Stimulated activated CD4-positive, alpha-beta T cell treated with anti-CD3 and anti-CD28 coated beads, Interleukin-1b, Interleukin-23, amount 100 ng/mL, for 4 hours (primary cell): ENCODE data around the gene NPLOC4.
A peak's percentile ranks its signal among the peaks of the same experiment; 100 is the strongest.
"Not testable (repeated sequence)": the region's sequence is repeated elsewhere in the genome, so short reads cannot be mapped to it uniquely, and the experiment has no call there.

Source experiments
- DNase-seq, 2 donors: peaks; one replicate each; pipeline ENCODE4 v3.0.0-alpha.2; 2020; ENCODE audit warnings: low read depth in 2 of 2

NPLOC4 gene

DNA sequence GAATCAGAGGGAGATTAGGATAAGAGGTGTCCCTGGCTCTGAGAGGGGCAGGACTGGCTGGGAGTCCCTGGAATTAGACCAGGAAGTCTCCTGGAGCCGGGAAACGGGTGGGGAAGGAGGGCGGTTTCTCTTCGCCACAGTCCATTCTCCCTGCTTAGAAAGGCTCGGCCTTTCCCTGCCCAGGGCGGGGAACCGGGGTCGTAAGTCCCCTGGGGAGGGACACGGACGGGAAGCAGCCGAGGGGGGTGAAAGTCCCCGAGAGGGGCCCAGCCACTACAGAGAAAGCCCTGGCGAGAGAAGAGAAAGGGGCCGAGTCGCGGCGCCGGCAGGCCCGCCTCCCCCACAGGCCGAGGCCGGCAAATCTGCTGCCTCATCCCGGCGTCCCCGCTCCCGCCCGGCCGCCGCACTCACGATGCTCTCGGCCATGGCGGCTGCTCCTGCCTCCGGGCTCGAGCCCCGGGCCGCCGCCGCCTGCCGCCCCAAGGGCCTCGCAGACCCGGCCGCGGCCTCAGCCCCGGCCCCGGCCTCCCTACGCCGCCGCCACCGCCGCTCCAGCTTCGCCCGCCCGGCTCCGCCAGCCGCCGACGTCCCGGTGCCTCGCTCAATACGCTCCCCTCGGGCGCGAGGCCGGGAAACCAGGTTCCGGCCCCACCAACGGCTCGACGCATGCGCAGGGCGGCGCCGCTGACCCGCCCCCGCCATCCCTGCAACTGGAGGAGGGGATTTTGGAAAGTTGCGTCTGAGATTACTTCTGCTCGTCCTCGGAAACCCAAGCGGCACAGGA is at the start of gene NPLOC4, which contains the start of gene TSPAN10:
Gene NPLOC4, minus strand, starts transcription at position 608 of the 784 bp plus-strand sequence. Its CDS starts 182 bp downstream, at position 426.
Gene TSPAN10, plus strand, starts transcription at position 692 of the 784 bp plus-strand sequence. CDS start 5,217 bp downstream, outside the sequence.
- peak; percentile 86 to 87 for DNase-seq

DNA sequence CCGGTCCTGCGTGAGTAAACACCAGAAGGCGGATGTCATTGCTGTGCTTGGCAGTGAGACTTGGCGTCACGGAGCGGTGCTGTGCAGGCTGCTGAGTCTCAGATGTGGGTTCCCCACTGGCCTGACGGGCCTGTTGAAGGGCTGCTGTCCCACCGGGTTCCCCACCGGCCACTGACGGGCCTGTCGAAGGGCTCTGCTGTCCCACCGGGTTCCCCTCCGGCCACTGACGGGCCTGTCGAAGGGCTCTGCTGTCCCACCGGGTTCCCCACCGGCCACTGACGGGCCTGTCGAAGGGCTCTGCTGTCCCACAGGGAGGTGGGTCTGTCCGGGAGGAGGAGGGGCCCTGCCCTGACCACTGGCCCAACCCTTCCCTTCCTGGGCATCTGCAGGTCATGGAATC is 49.7 kb upstream of the NPLOC4 start:
- no peak for DNase-seq

DNA sequence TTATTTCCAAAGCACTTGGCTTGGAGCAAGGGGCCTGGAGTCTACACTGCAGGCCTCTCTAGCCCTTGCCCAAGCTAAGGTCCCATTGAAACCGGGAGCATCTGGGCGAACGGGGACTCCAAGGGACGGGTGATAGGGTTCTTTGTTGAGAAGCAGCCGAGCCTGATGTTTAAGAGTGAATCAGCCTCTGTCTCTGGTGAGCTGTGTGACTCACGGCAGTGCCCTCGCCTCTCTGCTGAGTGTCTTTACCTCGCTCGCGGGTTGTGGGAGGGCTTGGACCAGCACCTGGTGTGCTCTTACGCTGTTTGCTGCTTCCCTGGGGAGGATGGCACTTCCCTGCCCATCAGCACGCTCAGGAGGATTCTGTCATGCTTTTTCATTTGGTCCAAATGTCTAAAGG is 48.2 kb upstream of the NPLOC4 start:
- peak; percentile 37 to 39 for DNase-seq

DNA sequence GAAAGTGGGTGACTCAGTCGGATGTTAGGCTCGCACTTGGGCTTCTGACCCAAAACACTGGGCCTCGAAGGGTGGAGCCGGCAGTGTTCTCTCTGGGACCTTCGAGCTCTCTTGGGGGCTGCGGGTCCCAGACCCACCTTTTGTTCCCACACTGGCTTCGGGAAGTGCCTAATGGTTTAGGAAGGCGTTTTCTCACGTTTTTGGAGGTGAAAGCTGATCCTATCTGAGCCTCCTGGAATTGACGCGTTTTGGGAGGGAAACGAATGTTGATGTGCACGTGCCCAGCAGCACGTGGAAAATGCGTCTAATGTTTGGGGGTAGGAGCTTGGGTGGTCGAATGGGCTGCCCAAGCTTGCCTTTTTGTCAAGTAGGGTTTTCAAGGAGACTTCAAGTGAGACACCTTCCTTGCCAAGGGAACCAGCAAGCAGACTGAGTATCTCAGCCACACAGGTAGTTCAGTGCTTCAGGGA is 47.6 kb upstream of the NPLOC4 start:
- DNase-seq: no peak

DNA sequence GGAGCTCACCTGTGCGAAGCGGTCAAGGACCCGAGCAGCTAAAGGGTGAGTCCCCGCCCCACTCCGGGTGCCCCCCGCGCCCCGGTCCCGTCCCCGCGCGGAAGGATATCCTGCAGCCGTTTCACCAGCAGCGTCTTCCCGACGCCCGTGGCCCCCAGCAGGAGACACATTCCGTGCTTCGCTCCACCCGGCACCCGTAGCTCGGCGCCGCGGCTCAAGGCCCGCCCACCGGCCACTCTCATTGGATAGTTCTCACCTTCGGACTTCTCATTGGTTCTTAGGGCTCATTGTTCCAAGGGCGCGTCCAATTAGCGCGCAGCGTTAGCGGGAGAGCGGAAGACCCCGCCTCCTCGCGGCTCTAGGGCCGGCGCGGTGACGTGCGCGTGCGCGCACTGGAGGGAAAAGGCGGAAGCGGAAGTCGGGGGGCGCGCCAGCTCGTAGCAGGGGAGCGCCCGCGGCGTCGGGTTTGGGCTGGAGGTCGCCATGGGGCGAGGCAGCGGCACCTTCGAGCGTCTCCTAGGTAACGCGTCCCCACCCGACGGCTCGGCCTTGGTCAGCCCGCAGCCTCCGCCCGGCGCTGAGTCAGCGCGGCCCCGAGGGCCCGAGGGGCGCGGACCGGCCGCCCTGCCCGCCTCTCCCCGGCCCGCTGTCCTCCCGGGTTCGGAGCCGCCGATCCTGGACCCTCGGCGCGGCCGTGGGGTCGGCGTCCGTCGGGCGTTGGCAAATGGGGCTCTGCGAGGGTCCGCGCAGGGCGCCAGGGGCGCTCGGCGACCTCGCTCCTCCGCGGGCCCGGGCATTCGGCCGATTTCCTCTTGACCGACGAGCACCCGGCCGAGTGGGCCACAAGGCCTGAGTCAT is 46.9 kb upstream of the NPLOC4 start, which contains the start of the genes ARL16 and HGS:
Gene ARL16, minus strand, starts transcription at position 214 of the 858 bp plus-strand sequence. Its CDS starts 44 bp downstream, at position 170.
Gene HGS, plus strand, starts transcription at position 428 of the 858 bp plus-strand sequence. Its CDS starts 56 bp downstream, at position 484.
- DNase-seq: peak; percentile 94

DNA sequence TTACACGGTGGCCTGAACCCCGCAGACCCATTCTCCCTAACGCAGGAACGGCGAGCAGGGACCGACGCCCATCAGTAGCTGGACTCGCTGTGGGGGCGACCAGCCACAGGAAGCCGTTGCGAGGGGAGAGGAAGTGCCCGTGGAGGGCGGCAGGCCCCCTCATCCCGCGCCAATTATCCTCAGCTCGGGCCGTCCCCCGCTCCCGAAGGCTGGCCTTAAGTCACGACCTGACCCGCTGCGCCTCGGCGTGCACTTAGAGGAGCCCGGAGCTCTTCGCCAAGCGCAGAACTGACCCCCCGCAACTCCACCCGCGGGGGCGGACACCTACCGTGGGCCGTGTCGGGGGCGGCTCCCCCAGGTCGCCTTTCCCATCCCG is 46.3 kb upstream of the NPLOC4 start:
- no peak for DNase-seq

DNA sequence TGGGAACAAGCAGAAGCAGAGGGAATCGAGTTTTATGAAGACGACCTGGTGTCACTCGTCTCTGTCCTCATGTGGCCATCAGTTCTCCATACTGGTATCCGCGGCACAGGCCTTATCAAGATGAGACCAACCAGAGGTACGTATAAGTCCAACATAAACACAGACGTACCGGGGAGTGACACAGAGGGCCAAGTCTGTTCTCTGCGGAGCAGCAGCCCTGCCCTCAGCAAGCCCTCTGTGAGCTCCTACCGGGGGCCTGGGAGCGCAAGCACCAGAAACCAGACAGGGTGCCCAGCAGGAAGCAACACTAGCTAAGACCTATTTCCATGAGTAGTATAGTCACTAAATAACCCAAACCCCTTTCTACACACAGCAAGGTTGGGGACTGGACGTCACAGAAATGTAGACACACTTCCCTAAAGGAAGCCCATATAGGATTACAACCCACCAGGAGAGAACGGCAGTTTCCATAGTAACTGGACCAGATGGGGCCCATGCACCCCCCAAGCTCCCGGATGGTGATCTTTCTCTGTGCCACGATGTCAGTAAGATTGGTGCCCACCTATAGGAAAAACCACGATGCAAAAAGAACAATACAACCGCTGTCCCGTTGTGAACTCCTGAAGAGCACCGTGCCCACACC is 45.8 kb upstream of the NPLOC4 start:
- DNase-seq: no peak

DNA sequence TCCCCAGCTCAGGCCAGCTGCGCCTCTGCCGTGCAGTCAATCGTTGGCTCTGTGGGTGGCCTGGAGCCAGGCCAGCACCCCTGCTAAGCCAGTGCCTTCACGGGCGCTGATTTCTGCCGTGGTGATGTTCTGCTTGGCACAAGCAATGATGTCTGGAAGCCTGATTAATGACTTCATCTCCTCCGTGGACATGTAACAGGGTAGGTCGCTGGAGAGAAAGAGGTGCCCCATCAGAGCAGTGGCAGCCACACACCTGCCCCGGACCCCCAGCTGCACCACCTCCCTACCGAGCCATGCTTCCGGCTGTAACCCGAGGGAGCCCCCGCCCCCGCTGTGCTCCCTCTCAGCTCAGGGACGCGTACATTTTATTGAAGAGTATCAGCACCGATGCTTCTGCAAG is 44.8 kb upstream of the NPLOC4 start:
- DNase-seq: no peak

DNA sequence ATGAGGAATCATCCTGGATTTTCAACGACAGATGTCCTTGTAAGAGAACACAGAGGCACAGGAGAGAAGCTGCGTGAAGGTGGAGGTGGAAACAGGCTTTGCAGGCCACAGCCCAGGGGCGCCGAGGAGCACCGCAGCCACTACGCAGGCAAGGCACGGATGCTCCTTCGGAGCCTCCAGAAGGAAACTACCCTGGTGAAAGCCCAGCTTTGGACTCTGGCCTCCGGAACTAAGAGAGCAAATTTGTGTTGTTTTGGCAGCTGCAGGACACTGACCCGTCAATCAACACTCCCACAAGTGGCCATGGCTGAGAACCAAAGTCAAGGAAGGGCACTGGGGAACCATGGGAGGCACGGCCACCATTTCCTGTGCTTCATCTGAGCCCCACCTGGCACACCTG is 43.2 kb upstream of the NPLOC4 start:
- no peak for DNase-seq

DNA sequence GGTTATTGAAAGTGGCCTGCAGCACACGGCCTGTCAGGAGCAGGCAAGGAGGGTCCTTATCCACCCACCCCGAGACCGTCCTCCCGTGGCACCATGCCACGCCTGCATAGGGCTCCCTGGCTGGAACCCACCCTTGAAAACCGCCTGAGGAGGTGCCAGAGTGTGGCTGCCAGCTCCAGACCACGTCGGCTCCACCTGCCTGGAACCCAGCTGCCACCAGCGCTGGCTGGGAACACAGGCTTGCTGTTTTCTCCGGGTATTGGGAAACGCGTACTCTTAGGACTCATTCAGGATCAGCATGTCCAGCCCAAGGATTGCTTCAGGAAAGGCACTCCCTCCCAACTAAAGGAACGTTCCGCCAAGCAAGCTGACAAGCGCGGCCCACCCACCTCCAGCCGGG is 40.0 kb upstream of the NPLOC4 start:
- no peak for DNase-seq

DNA sequence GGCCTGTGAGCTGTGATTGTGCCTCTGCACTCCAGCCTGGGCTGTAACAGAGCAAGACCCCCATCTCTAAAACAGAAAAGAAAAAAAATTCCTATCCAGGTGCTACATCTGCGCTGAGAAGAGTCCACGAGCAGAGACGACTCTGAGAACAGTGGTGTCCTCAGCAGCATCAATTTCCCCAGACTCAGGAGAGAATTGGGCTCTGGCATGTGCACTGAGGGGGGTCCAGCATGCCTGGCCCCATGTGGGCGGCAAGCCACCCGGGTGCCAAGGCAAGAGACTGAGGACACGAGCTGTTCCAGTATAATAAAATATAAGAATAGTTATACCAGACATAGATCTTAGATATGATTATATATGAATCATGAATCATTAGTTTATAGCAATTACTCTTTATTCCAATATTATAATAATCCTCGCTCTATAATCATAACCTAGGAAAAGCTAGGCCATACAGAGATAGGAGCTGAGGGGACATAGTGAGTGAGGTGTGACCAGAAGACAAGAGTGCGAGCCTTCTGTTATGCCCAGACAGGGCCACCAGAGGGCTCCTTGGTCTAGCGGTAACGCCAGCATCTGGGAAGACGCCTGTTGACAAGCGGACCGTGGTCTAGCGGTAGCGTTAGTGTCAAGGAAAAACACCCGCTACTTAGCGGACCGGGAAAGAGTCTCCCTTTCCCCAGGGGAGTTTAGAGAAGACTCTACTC is 38.8 kb upstream of the NPLOC4 start:
- not testable (repeated sequence) for DNase-seq

DNA sequence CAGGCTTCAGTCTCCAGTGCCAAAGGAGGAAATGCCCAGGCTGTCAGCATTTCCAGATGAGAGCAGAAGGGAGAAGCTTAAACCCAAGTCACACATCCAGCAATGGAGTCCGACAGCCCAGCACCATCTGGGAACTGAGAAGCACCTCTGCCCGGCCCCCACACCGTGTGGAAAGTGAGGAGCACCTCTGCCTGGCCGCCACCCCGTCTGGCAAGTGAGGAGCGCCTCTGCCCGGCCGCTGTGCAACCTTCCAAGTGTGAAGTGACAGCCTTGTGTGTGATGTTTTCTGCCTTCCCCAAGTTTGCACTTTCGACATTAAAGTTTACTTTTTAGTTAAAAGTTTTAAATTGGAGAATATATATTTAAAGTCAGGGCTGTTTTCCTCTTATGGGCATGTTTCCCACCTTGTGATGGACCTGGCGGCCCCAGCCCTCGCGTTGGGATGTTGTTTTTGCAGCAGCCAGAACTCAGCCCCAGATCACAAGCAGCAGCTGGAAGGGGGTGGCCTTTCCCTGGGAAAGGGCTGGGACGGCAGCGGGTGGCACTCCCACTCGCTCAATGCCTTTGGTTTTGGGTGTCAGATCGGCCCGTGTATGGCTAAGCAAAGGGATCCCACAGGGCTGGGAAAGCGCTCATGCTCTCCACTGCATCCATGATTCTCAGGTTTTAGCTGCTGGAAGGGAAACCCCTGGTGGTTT is 36.8 kb upstream of the NPLOC4 start:
- DNase-seq: no peak

DNA sequence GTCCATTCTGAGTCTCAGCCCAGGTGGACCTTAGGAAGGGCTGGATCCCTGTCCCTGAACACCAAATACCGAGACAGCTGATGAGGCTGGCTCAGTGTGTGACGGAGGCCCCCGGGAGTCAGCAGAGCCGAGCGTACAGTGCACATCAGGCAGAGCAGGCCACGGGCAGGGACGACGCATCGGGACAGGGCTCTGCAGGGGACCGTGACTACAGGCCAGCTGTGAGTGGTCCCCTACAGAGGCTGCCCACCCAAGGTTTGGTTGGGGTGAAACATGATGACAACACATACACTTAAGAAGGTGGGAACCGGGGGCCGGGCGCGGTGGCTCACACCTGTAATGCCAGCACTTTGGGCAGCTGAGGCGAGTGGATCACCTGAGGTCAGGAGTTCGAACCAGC is 36.0 kb upstream of the NPLOC4 start:
- DNase-seq: no peak

DNA sequence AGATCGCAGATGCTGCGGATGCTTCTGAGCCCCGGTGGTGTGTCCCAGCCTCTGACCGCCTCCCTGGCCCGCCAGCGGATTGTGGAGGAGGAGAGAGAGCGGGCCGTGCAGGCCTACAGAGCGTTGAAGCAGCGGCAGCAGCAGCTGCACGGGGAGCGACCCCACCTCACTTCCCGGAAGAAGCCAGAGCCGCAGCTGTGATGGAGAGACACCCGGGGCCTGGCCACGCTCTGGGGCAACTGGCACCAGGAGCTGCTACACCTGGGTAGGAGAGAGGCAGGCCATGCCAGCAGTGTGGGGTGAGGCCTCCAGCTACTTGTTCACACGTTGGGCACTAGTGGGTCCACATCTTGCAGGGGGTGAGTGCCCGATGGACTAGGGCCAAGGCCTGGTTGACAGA is 35.6 kb upstream of the NPLOC4 start:
- no peak for DNase-seq

DNA sequence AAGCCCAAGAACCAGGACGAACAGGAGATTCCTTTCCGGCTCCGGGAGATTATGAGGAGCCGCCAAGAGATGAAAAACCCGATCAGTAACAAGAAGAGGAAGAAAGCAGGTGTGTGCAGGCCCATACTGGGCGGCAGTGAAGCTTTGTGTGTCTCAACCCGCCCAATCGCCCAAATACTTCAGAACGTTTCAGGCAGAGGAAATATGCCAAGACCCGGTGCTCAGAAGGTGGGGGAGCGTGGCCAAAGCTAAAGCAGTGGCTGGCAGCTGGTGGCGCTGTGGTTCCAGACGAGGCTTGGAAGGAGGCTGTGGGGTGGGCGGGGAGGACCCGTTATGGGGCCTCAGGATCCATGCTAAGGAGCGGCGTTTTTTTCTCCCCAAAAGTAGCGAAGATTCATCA is 30.8 kb upstream of the NPLOC4 start:
- no peak for DNase-seq

DNA sequence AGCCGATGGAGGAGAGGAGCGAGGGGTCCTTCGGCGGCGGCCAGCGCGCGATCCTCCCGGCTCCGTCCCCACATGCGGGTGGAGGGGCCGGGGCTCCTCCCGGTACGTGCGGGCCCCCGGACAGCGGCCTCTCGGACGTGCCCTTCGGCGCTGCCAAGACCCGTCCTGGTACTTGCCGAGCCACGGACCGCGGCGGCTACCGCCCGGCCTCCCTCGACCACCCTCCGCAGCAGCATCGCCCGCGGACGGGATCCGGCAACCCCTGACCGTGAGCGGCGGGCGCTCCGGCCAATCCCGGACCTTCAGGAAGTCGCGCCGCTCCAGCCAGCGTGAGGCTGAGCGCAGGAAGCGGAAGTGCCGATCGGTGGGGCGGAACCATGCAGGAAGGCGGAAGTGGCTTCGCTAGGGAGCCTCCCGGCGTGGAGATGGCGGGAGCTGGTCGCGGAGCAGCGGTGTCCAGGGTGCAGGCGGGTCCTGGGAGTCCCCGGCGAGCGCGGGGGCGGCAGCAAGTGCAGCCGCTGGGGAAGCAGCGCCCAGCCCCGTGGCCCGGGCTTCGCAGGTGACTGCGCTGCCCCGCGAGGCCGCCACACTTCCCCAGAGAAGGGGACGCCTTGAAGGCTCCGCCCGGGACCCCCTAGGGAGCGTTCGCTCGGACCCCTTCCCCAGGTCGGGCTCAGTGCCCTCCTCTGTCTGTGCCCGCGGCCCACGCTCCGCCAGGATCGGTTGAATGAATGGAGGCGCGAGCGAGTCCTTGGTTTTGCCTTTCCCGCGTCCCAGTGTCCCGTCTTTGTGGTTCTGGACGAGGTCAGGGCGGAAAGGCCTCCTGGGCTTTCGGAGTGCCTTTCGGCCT is 29.7 kb upstream of the NPLOC4 start, which contains the start of the genes CCDC137 and OXLD1:
Gene CCDC137, plus strand, starts transcription at position 396 of the 850 bp plus-strand sequence. Its CDS starts 30 bp downstream, at position 426.
Gene OXLD1, minus strand, starts transcription at position 264 of the 850 bp plus-strand sequence. Its CDS starts 28 bp downstream, at position 236.
- DNase-seq: peak; percentile 82 to 89

DNA sequence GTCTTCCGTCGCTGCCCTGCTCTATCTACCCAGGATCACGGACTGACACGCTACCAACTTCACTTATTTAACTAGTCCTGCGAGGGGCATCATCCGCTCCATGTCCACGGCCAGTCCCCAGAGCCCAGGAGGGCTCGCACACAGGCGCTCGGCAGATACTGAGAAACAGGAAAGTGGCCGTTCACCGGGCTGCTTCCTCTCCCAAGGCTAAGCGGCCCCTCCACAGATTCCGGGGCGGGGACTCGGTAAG is 29.1 kb upstream of the NPLOC4 start:
- DNase-seq: no peak

DNA sequence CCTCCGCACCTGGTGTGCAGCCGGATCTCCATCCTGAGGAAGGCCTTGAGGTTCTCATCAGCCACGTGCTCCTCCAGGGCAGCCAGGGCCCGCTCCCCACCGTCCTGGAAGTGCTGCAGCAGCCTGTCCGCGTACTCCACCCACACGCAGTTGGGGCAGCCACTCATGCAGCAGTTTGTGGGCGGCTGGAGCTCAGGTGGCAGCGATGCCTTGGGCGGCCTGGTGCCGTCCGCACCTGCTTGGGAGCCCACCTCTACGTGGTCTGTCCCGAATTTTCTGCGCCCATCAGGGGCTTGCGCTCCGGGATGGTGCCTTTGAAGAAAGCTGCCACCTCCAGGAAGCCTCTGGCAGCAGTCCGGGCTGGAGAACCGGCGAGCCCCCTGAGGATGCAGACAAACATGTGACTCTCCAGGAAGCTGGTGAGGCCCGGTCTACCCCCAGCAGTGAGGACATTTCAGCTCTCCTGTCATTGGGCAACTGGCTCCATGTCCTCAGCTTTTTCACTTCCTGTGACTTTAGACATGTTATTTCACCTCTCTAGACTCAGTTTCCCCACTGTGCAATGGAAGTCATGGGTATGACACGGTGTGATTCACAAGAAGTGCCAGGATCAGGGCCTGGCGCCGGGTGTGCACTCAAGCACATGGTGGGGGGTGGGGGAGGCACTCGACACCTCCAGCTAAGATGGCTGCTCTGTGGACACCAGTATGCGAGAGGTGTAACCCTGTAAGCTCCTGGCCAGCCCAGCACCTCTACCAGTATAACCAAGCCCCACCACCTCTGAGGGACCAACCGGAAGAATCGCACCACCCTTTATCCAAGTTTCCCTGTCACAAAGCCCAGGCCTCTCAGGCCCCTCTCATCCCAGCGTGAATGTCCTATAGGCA is 28.5 kb upstream of the NPLOC4 start:
- DNase-seq: peak; percentile 45 to 57

DNA sequence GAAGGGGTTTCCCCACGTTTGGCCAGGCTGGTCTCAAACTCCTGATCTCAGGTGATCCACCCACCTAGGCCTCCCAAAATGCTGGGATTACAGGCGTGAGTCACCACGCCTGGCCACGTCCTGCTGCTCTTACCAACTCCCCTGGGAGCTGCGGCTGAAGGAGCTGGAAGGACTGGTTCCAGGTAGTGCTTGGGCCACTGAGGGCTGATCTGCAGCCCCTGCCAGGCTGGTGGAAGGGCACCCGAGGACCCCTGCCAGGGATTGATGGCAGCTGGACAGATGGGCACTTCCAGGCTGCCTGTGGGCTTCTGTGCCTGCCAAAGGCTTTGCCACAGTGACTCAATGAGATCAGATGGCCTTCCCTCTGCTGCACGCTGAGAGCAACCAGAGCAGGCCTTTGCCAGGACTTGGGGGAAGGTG is 27.1 kb upstream of the NPLOC4 start:
- DNase-seq: no peak
